ENCODE measurements around the gene CSH2. TPM values are rescaled to one million over a fixed set of nuclear protein-coding genes. Genes with fewer than 3 reads are reported as not detected.
A peak's percentile ranks its signal among the peaks of the same experiment; 100 is the strongest.
"Not testable (repeated sequence)": the region's sequence is repeated elsewhere in the genome, so short reads cannot be mapped to it uniquely, and the experiment has no call there.

The CSH2 gene
- total RNA-seq, 2 donors from 2014 or later: not detected

- H3K9ac ChIP-seq (ENCODE audit: low read depth in 2 of 2, low read length in 2 of 2): no peak overlapping the region
- DNase-seq: no peak
- peak overlapping the region; percentile 92 for H3K27ac ChIP-seq
Measured at GRCh38 chr17:63843910-63844677, 29.4 kb downstream of the CSH2 start.

GRCh38 chr17:63843387-63843888 lies 30.0 kb downstream of the CSH2 start:
- Histone ChIP-seq H3K4me1 (peaks cover 19% of the 10 kb centered on the region), H3K27ac (peak overlapping the region; percentile 92), H3K4me3 (peak overlapping the region; percentile 93), H3K9ac (ENCODE audit: low read depth in 2 of 2, low read length in 2 of 2) (peak overlapping the region; percentile 52 to 55)
- intact Hi-C loops (cut with DNase I); H3K27me3 ChIP-seq; H3K36me3 ChIP-seq; H3K9me3 ChIP-seq; DNase-seq: not testable (repeated sequence)

More at GRCh38 chr17:63843910-63844677, 29.4 kb downstream of the CSH2 start:
- Histone ChIP-seq H3K27me3 (no peaks in the 10 kb centered on the region), H3K4me1 (peaks cover 16% of the 10 kb centered on the region), H3K9me3 (no peaks in the 10 kb centered on the region), H3K4me3 (no peak overlapping the region), H3K36me3 (no peaks in the 10 kb centered on the region)
- TF ChIP-seq CTCF (IDR thresholded peaks at IDR 0.05): no peak
- intact Hi-C loops (cut with DNase I): no loop called here

- H3K4me3 ChIP-seq: peak within 1 kb of the TSS; percentile 93
- peak within 1 kb of the TSS; percentile 98 to 99 for H3K9ac ChIP-seq (ENCODE audit: low read depth in 2 of 2, low read length in 2 of 2)
- no peak for TF ChIP-seq CTCF (IDR thresholded peaks at IDR 0.05)
- no peaks in the 10 kb centered on the region for H3K36me3 ChIP-seq
- H3K9me3 ChIP-seq: no peaks in the 10 kb centered on the region
- DNase-seq: peak; percentile 99
- peaks cover 19% of the 10 kb centered on the region for H3K4me1 ChIP-seq
- peak within 1 kb of the TSS; percentile 92 for H3K27ac ChIP-seq
- intact Hi-C loops (cut with DNase I): no loop called here
- no peaks in the 10 kb centered on the region for H3K27me3 ChIP-seq
Measured at GRCh38 chr17:63842540-63843386, 30.7 kb downstream of the CSH2 start, which contains the start of gene SMARCD2. Gene SMARCD2 (minus strand): TSS chr17:63842685. CDS start chr17:63842674, 11 bp downstream.

- DNase-seq: peak; percentile 53
- Histone ChIP-seq H3K9ac (ENCODE audit: low read depth in 2 of 2, low read length in 2 of 2) (peak overlapping the region; percentile 98 to 99), H3K27ac (peak overlapping the region; percentile 92), H3K36me3 (no peaks in the 10 kb centered on the region), H3K4me1 (peaks cover 19% of the 10 kb centered on the region), H3K4me3 (peak overlapping the region; percentile 93), H3K9me3 (no peaks in the 10 kb centered on the region), H3K27me3 (no peaks in the 10 kb centered on the region)
- no peak for TF ChIP-seq CTCF (IDR thresholded peaks at IDR 0.05)
- intact Hi-C loops (cut with DNase I): no loop called here
Measured at GRCh38 chr17:63842173-63842539, 31.3 kb downstream of the CSH2 start.

- Histone ChIP-seq H3K4me3 (peak overlapping the region; percentile 93), H3K4me1 (peaks cover 19% of the 10 kb centered on the region), H3K36me3 (no peaks in the 10 kb centered on the region), H3K27ac (peak overlapping the region; percentile 92), H3K27me3 (no peaks in the 10 kb centered on the region), H3K9me3 (no peaks in the 10 kb centered on the region), H3K9ac (ENCODE audit: low read depth in 2 of 2, low read length in 2 of 2) (peak overlapping the region; percentile 98 to 99)
- DNase-seq: peak; percentile 70
- intact Hi-C loops (cut with DNase I): no loop called here
- no peak for TF ChIP-seq CTCF (IDR thresholded peaks at IDR 0.05)
Measured at GRCh38 chr17:63841350-63842172, 31.9 kb downstream of the CSH2 start.
